Keratinocyte (primary cell): ENCODE data around the gene ADGRA1.

ENCODE experiments used
- CTCF ChIP-seq, 3 experiments: IDR thresholded peaks in 1 of 3; conservative IDR thresholded peaks in 1 of 3; optimal IDR thresholded peaks in 1 of 3; 2 replicates in 2 of 3; 3 replicates in 1 of 3; pipeline versions ENCODE3 to v1.5.1; 2011; ENCODE audit warnings: low read length in 3 of 3, mild to moderate bottlenecking in 3 of 3, moderate library complexity in 2 of 3, control low read depth in 1 of 3, inconsistent platforms in 1 of 3; ENCODE audit not compliant: insufficient read depth in 2 of 3; ENCODE audit errors: extremely low read depth in 1 of 3
- EZH2 ChIP-seq: IDR thresholded peaks from one replicate; pipeline ENCODE4 v1.6.1; 2012; ENCODE audit warnings: inconsistent platforms, mild to moderate bottlenecking, low read length, moderate library complexity

DNA sequence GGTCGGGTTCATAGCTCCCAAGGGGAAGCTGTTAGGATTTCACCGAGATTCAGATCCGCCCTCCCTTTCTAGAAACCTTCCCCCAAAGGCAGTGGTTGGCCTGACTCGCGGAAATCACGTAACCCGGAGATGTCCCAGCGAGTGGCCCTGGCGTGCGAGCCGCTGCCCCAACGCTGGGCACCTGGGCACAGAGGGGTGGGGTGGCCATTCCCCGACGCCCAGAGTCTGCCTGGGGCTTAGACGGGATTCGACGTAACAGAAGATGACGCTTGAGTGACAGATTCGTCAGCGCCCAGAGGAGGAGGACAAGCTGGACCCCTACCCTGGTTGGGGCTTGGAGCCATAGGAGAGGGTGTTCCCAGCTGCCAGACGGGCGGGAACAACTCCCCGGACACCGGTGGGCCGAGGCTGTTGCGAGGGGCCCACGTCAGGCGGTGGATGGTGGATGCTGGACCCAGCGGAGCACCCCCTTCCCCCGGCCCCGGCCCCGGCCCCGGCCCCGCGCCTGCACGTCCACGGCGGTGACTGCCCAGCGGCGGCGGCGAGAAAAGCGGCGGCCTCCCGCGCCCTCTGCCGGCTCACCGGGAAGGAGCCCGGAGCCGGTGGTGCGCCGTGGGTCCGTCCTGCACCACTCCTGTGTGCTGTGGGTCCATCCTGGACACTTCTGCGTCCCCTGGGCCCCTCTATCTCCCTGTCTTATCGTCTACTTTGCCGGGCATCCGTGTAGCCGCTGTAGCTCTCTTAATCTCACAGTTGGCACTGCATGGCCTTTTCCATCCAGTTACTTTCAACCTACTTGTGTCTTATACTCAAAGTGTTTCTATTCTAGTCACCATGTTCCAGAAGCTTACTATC is 36.9 kb downstream of the ADGRA1 start:
- peak in 2 of 3 experiments; percentile 45 to 49 for TF ChIP-seq CTCF (optimal IDR thresholded peaks at IDR 0.05 in 1 of 3, IDR thresholded peaks at IDR 0.05 in 1 of 3, conservative IDR thresholded peaks at IDR 0.05 in 1 of 3; ENCODE audit: extremely low read depth in 1 of 3, insufficient read depth in 2 of 3, low read length in 3 of 3)
- no peak for TF ChIP-seq EZH2
